Transverse colon (tissue), 4 donors: ENCODE data around the gene RTP5. TPM values are rescaled to one million over a fixed set of nuclear protein-coding genes. Genes with fewer than 3 reads are reported as not detected.
"Not testable (repeated sequence)": the region's sequence is repeated elsewhere in the genome, so short reads cannot be mapped to it uniquely, and the experiment has no call there.

Source experiments
- DNase-seq: peaks from one replicate; pipeline ENCODE4 v3.0.0-alpha.2; 2019
- H3K27ac ChIP-seq, 4 donors: fragments of 200-600 bp; sonication (generic); 2 replicates each; pipeline ENCODE4 v1.5.1; 2016 to 2018; ENCODE audit warnings: inconsistent platforms in 4 of 4
- H3K27me3 ChIP-seq: fragments of 200-600 bp; sonication (generic); 2 replicates; pipeline ENCODE4 v1.5.1; 2017; ENCODE audit warnings: inconsistent platforms
- H3K36me3 ChIP-seq, 4 donors: fragments of 200-600 bp; sonication (generic); 2 replicates each; pipeline ENCODE4 v1.5.1; 2017 to 2019; ENCODE audit warnings: inconsistent platforms in 4 of 4
- H3K4me1 ChIP-seq, 4 donors: fragments of 200-600 bp; sonication (generic); 2 replicates each; pipeline ENCODE4 v1.5.1; 2017 to 2020; ENCODE audit warnings: inconsistent platforms in 4 of 4
- H3K4me3 ChIP-seq, 4 donors: fragments of 200-600 bp; sonication (generic); 1 replicate in 1 of 4; 2 replicates in 3 of 4; pipeline versions ENCODE4 v1.5.1 to v1.6.1; 2017 to 2019; ENCODE audit warnings: inconsistent platforms in 4 of 4
- H3K9me3 ChIP-seq, 2 donors: fragments of 200-600 bp; sonication (generic); 2 replicates each; pipeline ENCODE4 v1.5.1; 2017 to 2019; ENCODE audit warnings: inconsistent platforms in 2 of 2
- EP300 ChIP-seq: sonication (generic); formaldehyde crosslinking; IDR thresholded peaks from one replicate; pipeline ENCODE4 v1.6.1; 2017; ENCODE audit warnings: antibody characterized with exemption, low read depth
- POLR2A ChIP-seq: fragments of 450-650 bp; IDR thresholded peaks from one replicate; pipeline ENCODE4 v1.6.1; 2016; ENCODE audit warnings: antibody characterized with exemption, mild to moderate bottlenecking, moderate library complexity
- POLR2AphosphoS5 ChIP-seq, 3 donors: sonication (generic); formaldehyde crosslinking; IDR thresholded peaks; one replicate each; pipeline ENCODE4 v1.6.1; 2016; ENCODE audit warnings: antibody characterized with exemption in 3 of 3
- WGBS, 2 donors: methylation state at CpG; one replicate each; pipeline ENCODE4 v1.1.5; 2018; ENCODE audit warnings: low coverage in 1 of 2; 5-methylcytosine and 5-hydroxymethylcytosine counted together
- in situ Hi-C, 4 donors: fragments of 200-750 bp; cut with MboI; loops; one replicate each; pipeline versions ENCODE4 v1.15.0 to v1.15.1; 2017; ENCODE audit warnings: low sequenced_read_pairs in 3 of 4, low pct_ligation_motif_present in 1 of 4, low pct_unique_long_range_greater_than_20kb in 1 of 4
- intact Hi-C: fragments of 100-400 bp; cut with DNase I; formaldehyde crosslinking; loops from one replicate; pipeline ENCODE4 v1.15.1; 2023; ENCODE audit warnings: low total_unique reads
- total RNA-seq, 4 donors: library from RNA; depleted of rRNA; stranded (reverse); fragments of >200 nt; gene quantifications; one replicate each; pipeline ENCODE4 v1.1.0, GENCODE V29; 2016
- TF ChIP-seq, protein P1 (sequence below), 5 experiments: fragments of 200-600 bp in 3 of 5; fragments of 450-650 bp in 2 of 5; sonication (generic) in 3 of 5; IDR thresholded peaks; 1 replicate in 2 of 5; 2 replicates in 3 of 5; pipeline ENCODE4 v1.5.1; 2016 to 2017; ENCODE audit warnings: antibody characterized with exemption in 5 of 5, inconsistent platforms in 3 of 5, mild to moderate bottlenecking in 2 of 5, moderate library complexity in 1 of 5

Gene RTP5
- total RNA-seq, 4 donors from 2014 or later = 0.16 TPM; not detected in 3

DNA sequence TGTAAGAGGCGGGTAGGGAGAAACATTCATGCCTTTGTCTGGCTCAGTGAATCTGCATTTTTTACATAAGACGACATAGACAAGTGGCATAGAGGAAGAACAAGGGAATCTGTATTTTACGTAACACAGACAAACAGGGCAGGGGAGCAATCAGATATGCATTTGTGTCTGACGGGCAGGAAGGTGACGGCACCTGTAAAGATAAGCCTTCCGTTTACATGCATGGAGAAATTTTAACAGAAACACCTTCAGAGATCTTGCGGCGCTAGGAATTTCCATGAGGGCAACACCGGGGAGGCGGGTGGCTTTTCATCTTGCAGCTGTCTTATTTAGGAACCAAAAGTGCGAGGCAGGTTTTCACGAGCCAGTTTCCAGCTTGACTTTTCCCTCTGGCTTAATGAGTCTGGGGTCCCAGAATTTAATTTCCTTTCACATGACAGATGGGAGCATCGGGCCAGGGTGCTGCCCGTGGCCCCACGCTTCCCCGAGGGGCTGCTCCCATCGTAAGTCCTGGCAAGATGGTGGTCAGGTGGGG is 42.6 kb downstream of the RTP5 start:
- 92 to 93% methylated on average over 5 to 17 of the region's 17 CpGs for WGBS, 2 donors

DNA sequence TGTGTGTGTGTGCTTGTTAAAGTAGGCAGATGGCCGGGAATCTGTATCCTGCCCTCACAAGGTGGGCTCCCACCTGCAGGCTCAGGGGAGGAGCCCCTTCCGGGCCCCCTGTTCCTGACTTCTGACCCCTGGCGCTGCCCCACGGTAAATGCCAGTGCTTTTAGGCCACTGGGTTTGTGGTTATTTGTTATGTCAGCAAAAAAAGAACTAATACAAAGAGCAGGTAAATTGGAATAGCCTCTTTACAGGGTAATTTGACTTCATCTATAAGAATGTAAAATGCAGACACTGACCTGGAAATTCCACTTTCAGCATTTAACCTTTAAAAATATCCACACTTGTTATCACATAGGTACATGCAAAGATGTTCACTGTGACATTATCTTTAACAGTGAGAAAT is 44.2 kb downstream of the RTP5 start:
- in situ Hi-C loops = no loop called here
- no peak for DNase-seq
- 96 to 100% methylated on average over 2 to 4 of the region's 4 CpGs for WGBS, 2 donors

More for the DNA sequence above, 42.6 kb downstream of the RTP5 start:
- Histone ChIP-seq H3K4me1 (no peaks in the 10 kb centered on the region), H3K27me3 (no peaks in the 10 kb centered on the region), H3K4me3 (no peak overlapping the region), H3K9me3 (no peaks in the 10 kb centered on the region), H3K27ac (no peak overlapping the region), H3K36me3 (no peaks in the 10 kb centered on the region)
- intact Hi-C loops = no loop called here
- TF ChIP-seq POLR2A (no peak), EP300 (no peak), POLR2AphosphoS5 (IDR thresholded peaks at IDR 0.05) (no peak)
- TF ChIP-seq, protein P1, sequence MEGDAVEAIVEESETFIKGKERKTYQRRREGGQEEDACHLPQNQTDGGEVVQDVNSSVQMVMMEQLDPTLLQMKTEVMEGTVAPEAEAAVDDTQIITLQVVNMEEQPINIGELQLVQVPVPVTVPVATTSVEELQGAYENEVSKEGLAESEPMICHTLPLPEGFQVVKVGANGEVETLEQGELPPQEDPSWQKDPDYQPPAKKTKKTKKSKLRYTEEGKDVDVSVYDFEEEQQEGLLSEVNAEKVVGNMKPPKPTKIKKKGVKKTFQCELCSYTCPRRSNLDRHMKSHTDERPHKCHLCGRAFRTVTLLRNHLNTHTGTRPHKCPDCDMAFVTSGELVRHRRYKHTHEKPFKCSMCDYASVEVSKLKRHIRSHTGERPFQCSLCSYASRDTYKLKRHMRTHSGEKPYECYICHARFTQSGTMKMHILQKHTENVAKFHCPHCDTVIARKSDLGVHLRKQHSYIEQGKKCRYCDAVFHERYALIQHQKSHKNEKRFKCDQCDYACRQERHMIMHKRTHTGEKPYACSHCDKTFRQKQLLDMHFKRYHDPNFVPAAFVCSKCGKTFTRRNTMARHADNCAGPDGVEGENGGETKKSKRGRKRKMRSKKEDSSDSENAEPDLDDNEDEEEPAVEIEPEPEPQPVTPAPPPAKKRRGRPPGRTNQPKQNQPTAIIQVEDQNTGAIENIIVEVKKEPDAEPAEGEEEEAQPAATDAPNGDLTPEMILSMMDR (IDR thresholded peaks at IDR 0.05) = no peak
- no peak for DNase-seq
- in situ Hi-C loops = no loop called here

DNA sequence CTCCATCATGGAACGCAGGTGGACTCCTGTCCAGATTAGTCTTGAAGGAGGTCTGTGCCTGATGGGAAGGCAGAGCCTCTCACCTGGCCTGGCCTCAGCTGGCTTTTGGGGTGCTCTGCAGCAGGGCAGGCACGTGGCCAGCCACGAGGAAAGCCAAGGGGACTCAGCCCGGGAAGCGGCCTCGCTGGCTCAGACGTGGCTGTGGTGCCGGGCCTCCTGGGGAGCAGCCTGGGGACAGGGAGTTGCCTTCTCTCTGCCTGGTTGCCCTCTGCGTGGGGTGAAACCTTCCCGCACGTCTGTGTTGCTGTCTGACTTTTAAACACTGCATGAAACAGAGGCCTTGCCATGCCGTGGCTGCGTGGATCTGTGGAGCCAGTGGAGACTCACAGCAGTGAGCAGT is 45.0 kb downstream of the RTP5 start:
- WGBS, 2 donors = 95% methylated on average over 12 of the region's 13 CpGs; no CpG with 5 or more reads in 1 of the 2 donors
- Histone ChIP-seq H3K36me3 (no peaks in the 10 kb centered on the region), H3K27me3 (no peaks in the 10 kb centered on the region), H3K27ac (no peak overlapping the region), H3K4me3 (no peak overlapping the region), H3K4me1 (no peaks in the 10 kb centered on the region), H3K9me3 (no peaks in the 10 kb centered on the region)
- intact Hi-C loops = no loop called here
- in situ Hi-C loops = no loop called here
- TF ChIP-seq EP300 = no peak
- TF ChIP-seq POLR2A = no peak
- TF ChIP-seq POLR2AphosphoS5 (IDR thresholded peaks at IDR 0.05) = no peak
- TF ChIP-seq, protein P1 (IDR thresholded peaks at IDR 0.05) = no peak
- DNase-seq = no peak

More for the DNA sequence above, 44.2 kb downstream of the RTP5 start:
- intact Hi-C loops = no loop called here
- Histone ChIP-seq H3K4me1 (no peaks in the 10 kb centered on the region), H3K27ac (no peak overlapping the region), H3K36me3 (no peaks in the 10 kb centered on the region), H3K27me3 (no peaks in the 10 kb centered on the region), H3K9me3 (no peaks in the 10 kb centered on the region), H3K4me3 (no peak overlapping the region)
- TF ChIP-seq EP300 (no peak), POLR2AphosphoS5 (IDR thresholded peaks at IDR 0.05) (no peak), POLR2A (no peak)
- TF ChIP-seq, protein P1 (IDR thresholded peaks at IDR 0.05) = no peak

DNA sequence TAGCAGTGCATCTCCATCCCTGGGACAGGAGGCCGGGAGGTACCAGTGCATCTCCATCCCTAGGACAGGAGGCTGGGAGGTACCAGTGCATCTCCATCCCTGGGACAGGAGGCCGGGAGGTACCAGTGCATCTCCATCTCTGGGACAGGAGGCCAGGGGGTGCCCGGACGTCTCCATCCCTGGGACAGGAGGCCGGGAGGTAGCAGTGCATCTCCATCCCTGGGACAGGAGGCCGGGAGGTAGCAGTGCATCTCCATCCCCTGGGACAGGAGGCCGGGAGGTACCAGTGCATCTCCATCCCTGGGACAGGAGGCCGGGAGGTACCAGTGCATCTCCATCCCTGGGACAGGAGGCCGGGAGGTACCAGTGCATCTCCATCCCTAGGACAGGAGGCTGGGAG is 52.1 kb downstream of the RTP5 start:
- WGBS, 2 donors = 96% methylated on average over 7 of the region's 9 CpGs; no CpG with 5 or more reads in 1 of the 2 donors
- intact Hi-C loops, in situ Hi-C loops, H3K4me3 ChIP-seq, H3K27ac ChIP-seq, H3K27me3 ChIP-seq, H3K4me1 ChIP-seq, DNase-seq, H3K36me3 ChIP-seq, H3K9me3 ChIP-seq: not testable (repeated sequence)

DNA sequence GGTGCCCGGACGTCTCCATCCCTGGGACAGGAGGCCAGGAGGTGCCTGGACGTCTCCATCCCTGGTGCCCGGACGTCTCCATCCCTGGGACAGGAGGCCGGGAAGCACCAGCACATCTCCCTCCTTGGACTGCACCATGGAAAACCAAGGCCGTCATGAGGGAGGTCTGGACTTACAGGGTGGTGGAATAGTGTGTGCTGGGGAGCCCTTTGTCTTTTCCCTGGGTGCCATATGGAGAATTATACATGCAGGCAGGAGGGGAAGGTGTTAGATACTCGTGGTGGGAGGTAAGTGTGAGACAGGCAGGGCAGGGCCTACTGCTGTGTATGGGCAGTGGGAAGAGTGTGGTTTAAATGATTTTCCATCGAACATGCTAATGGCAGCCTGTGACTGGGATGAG is 52.9 kb downstream of the RTP5 start:
- no peaks in the 10 kb centered on the region for H3K9me3 ChIP-seq
- H3K27me3 ChIP-seq = no peaks in the 10 kb centered on the region
- TF ChIP-seq POLR2A = no peak
- TF ChIP-seq, protein P1 (IDR thresholded peaks at IDR 0.05) = no peak
- TF ChIP-seq POLR2AphosphoS5 (IDR thresholded peaks at IDR 0.05) = no peak
- TF ChIP-seq EP300 = no peak
- no peaks in the 10 kb centered on the region for H3K4me1 ChIP-seq
- no peak overlapping the region for H3K27ac ChIP-seq
- H3K4me3 ChIP-seq = no peak overlapping the region
- in situ Hi-C loops = no loop called here
- 49 to 90% methylated on average over 2 to 9 of the region's 9 CpGs for WGBS, 2 donors
- intact Hi-C loops = no loop called here
- H3K36me3 ChIP-seq = no peaks in the 10 kb centered on the region
- DNase-seq = no peak

DNA sequence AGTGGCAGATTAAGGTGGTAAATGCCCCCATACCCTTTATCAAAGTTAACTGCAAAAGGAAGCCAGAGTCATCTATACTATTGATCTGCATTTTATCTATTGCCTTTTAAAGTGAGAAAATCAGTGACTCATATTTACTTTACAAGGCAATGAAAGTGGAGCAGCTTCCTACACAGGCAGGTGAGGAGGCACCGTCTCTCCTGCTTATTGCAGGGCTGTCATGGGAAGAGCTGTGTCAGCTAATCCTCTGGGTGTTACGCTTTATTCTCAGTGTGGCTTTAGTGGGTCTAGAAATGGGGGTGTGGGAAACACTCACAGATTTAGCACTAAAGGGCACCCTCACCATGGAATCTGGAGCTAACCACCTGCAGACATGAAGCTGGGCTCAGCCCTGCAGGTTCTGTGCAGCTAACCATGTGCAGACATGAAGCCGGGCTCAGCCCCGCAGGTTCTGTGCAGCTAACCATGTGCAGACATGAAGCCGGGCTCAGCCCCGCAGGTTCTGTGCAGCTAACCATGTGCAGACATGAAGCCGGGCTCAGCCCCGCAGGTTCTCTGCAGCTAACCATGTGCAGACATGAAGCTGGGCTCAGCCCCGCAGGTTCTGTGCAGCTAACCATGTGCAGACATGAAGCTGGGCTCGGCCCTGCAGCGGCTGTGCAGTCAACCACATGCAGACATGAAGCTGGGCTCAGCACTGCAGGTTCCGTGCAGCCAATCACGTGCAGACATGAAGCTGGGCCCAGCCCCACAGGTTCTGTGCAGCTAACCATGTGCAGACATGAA is 53.5 kb downstream of the RTP5 start:
- H3K9me3 ChIP-seq, DNase-seq, intact Hi-C loops, H3K27ac ChIP-seq, H3K4me3 ChIP-seq, H3K4me1 ChIP-seq, in situ Hi-C loops, H3K27me3 ChIP-seq, H3K36me3 ChIP-seq: not testable (repeated sequence)
- WGBS, 2 donors = 68% methylated on average over 7 of the region's 13 CpGs; no CpG with 5 or more reads in 1 of the 2 donors
